Measurements from ENCODE around the gene FOXO1.

Gene FOXO1

GRCh38 chr13:40508127-40508526 is 158.3 kb downstream of the FOXO1 start:
- Histone ChIP-seq H3F3A (ENCODE audit: low read depth) (no peaks in the 10 kb centered on the region), H3K4me1 (ENCODE audit: insufficient read depth, low read length, poor library complexity, severe bottlenecking) (no peaks in the 10 kb centered on the region), H3K4me2 (ENCODE audit: low read depth, low read length, poor library complexity, severe bottlenecking) (no peak overlapping the region), H3K9me2 (replicated peaks; ENCODE audit: low read depth, low read length) (no peaks in the 10 kb centered on the region), H2AFZ (ENCODE audit: low read length) (no peak overlapping the region), H3K4me3 (ENCODE audit: low read length, poor library complexity, severe bottlenecking) (no peak overlapping the region), H3K27me3 (ENCODE audit: insufficient read depth, low read length, poor library complexity, severe bottlenecking) (no peaks in the 10 kb centered on the region), H3K9me3 (ENCODE audit: insufficient read depth, low read depth, low read length) (no peaks in the 10 kb centered on the region), H3K9ac (ENCODE audit: low read depth, low read length, poor library complexity, severe bottlenecking) (no peak overlapping the region), H3K36me3 (ENCODE audit: insufficient read depth, low read length) (no peaks in the 10 kb centered on the region), H3K79me2 (ENCODE audit: insufficient read depth, low read length) (no peaks in the 10 kb centered on the region), H4K20me1 (ENCODE audit: insufficient read depth, low read length, poor library complexity, severe bottlenecking) (no peaks in the 10 kb centered on the region)
- TF ChIP-seq EZH2phosphoT487 (IDR thresholded peaks at IDR 0.05; ENCODE audit: borderline replicate concordance) = no peak
- no peak for TF ChIP-seq CTCF (conservative IDR thresholded peaks at IDR 0.05; ENCODE audit: low read length)

- Histone ChIP-seq H2AFZ (ENCODE audit: low read length) (no peak overlapping the region), H3K9ac (ENCODE audit: low read depth, low read length, poor library complexity, severe bottlenecking) (no peak overlapping the region), H3K36me3 (ENCODE audit: insufficient read depth, low read length) (no peaks in the 10 kb centered on the region), H3K4me1 (ENCODE audit: insufficient read depth, low read length, poor library complexity, severe bottlenecking) (no peaks in the 10 kb centered on the region), H3K9me3 (ENCODE audit: insufficient read depth, low read depth, low read length) (no peaks in the 10 kb centered on the region), H4K20me1 (ENCODE audit: insufficient read depth, low read length, poor library complexity, severe bottlenecking) (no peaks in the 10 kb centered on the region), H3K79me2 (ENCODE audit: insufficient read depth, low read length) (no peaks in the 10 kb centered on the region), H3K4me3 (ENCODE audit: low read length, poor library complexity, severe bottlenecking) (no peak overlapping the region), H3K9me2 (replicated peaks; ENCODE audit: low read depth, low read length) (no peaks in the 10 kb centered on the region), H3K27me3 (ENCODE audit: insufficient read depth, low read length, poor library complexity, severe bottlenecking) (no peaks in the 10 kb centered on the region), H3K4me2 (ENCODE audit: low read depth, low read length, poor library complexity, severe bottlenecking) (no peak overlapping the region), H3F3A (ENCODE audit: low read depth) (no peaks in the 10 kb centered on the region)
- no peak for TF ChIP-seq CTCF (conservative IDR thresholded peaks at IDR 0.05; ENCODE audit: low read length)
- no peak for TF ChIP-seq EZH2phosphoT487 (IDR thresholded peaks at IDR 0.05; ENCODE audit: borderline replicate concordance)
Measured at GRCh38 chr13:40506592-40507446, 159.6 kb downstream of the FOXO1 start.
